Measurements from ENCODE around the gene DHRS3.

DNA sequence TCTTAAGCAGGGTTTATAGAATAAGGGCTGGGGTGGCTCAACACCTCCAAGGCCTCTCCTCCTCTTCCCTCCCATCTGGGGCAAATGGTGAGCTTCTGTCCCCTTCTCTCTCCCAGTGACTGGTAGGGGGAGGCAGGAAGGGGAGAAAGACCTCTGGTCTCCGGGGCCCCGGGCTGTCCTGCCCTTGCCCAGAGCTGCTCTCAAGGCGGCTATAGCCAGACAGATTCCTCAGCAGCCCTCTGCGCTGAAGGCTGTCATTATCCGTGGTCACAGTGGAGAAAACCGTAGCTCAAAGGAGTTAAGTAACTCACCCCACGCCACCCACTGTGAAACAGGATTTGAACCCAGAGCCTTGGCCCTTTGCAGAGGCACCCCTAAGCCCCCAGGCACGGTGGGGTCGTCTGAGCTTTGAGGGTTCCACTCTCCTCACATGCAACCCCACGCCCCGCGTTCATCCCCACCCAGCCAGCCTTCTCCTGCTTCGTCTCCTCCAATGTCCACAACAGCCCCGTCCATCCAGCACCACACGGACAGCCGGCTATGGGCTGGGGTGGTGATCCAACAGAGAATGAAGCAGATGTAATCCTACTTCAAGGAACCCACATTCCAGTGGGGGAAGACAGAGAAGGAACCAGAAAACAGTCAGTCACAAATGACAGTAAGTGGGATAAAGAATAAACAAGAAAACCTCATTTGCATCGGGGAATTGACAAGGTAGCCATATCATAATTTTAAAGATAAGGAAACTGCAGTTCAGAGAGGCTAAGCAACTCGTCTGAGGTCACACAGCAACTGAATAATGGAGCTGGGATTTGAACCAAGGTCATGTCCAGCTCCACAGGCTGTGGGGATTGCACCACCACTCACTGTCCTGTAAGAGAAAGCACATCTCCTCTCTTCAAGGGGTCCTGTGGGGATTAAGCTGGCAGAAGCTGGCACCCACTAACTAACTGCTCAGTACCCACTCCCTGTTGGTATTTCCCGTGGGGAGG lies 31.8 kb downstream of the DHRS3 start:
- TF ChIP-seq EZH2 (IDR thresholded peaks at IDR 0.05) (no peak), POLR2AphosphoS5 (IDR thresholded peaks at IDR 0.05; ENCODE audit: borderline replicate concordance, low read depth, low read length) (no peak), FOXP2 (optimal IDR thresholded peaks at IDR 0.05; ENCODE audit: control extremely low read depth, extremely low read length, insufficient read depth) (no peak)

Data from SK-N-MC (cell line).